Mammary epithelial cell (primary cell): ENCODE results near the gene TMTC1.

Experiments used
- CTCF ChIP-seq, 2 donors: IDR thresholded peaks in 1 of 2; conservative IDR thresholded peaks in 1 of 2; 2 replicates each; pipeline ENCODE4 v1.5.1; 2011 to 2012; ENCODE audit warnings: inconsistent platforms in 2 of 2, low read length in 2 of 2, mild to moderate bottlenecking in 2 of 2, control low read depth in 1 of 2, low read depth in 1 of 2; ENCODE audit not compliant: insufficient read depth in 1 of 2; ENCODE audit errors: extremely low read depth in 1 of 2
- EZH2 ChIP-seq: IDR thresholded peaks from 2 replicates; pipeline ENCODE4 v1.6.1; 2012; ENCODE audit warnings: low read length, inconsistent platforms, borderline replicate concordance

GRCh38 chr12:29706311-29706710 is 77.4 kb downstream of the TMTC1 start:
- TF ChIP-seq CTCF (conservative IDR thresholded peaks at IDR 0.05 in 1 of 2, IDR thresholded peaks at IDR 0.05 in 1 of 2; ENCODE audit: extremely low read depth in 1 of 2, insufficient read depth in 1 of 2, low read depth in 1 of 2, low read length in 2 of 2) (no peak), EZH2 (no peak)
